H1 (cell line): Measurements from ENCODE around the gene CREB3L1. TPM values are rescaled to one million over a fixed set of nuclear protein-coding genes. Genes with fewer than 3 reads are reported as not detected.

Experiments used
- CTCF ChIA-PET: fragments of 300-600 bp; sonication (Branson Sonifier 250); formaldehyde crosslinking; loops from one replicate; lab custom pipeline; 2021; ENCODE audit not compliant: partially characterized antibody; lab: Charles Lee
- POLR2A ChIA-PET: fragments of 300-600 bp; sonication (Branson Sonifier 250); formaldehyde crosslinking; loops from one replicate; lab custom pipeline; 2021; ENCODE audit warnings: inconsistent platforms; ENCODE audit not compliant: partially characterized antibody; lab: Charles Lee
- DNase-seq, 2 experiments: peaks; one replicate each; pipeline versions ENCODE4 v3.0.0 to v3.0.0-alpha.2; 2010 to 2022; ENCODE audit warnings: low spot score in 2 of 2, low read depth in 1 of 2, mixed read lengths in 1 of 2
- FAIRE-seq: peaks from 2 replicates; lab custom pipeline; 2011; peaks lifted over from hg19 to GRCh38; lab: Jason Lieb, UNC
- H2AFZ ChIP-seq: 2 replicates; pipeline ENCODE4 v1.8.1; 2012; ENCODE audit warnings: low read length, inconsistent platforms
- H2AK5ac ChIP-seq: 2 replicates; pipeline ENCODE4 v1.6.1; 2013; ENCODE audit warnings: low read depth, low read length
- H2BK120ac ChIP-seq: replicated peaks from 2 replicates; pipeline ENCODE3; 2013; ENCODE audit warnings: low read depth, low read length, inconsistent platforms
- H2BK12ac ChIP-seq: 2 replicates; pipeline ENCODE4 v1.6.1; 2013; ENCODE audit warnings: low read depth, low read length
- H2BK15ac ChIP-seq: 2 replicates; pipeline ENCODE4 v1.6.1; 2013; ENCODE audit warnings: low read length
- H2BK20ac ChIP-seq: 2 replicates; pipeline ENCODE4 v1.6.1; 2013; ENCODE audit warnings: low read length
- H2BK5ac ChIP-seq: 2 replicates; pipeline ENCODE4 v1.6.1; 2013; ENCODE audit warnings: low read depth, low read length
- H3K14ac ChIP-seq: 2 replicates; pipeline ENCODE4 v1.6.1; 2013; ENCODE audit warnings: inconsistent platforms; ENCODE audit not compliant: insufficient read length
- H3K18ac ChIP-seq: 2 replicates; pipeline ENCODE4 v1.6.1; 2013; ENCODE audit warnings: low read length; ENCODE audit errors: extremely low read depth
- H3K23ac ChIP-seq: 2 replicates; pipeline ENCODE4 v1.6.1; 2013; ENCODE audit warnings: inconsistent platforms; ENCODE audit not compliant: insufficient read length
- H3K23me2 ChIP-seq: 2 replicates; pipeline ENCODE4 v1.6.1; 2013; ENCODE audit warnings: low read depth, low read length
- H3K27ac ChIP-seq: 2 replicates; pipeline ENCODE4 v1.6.1; 2011; ENCODE audit warnings: low read depth, low read length, inconsistent platforms
- H3K27me3 ChIP-seq, 4 experiments: replicated peaks in 1 of 4; 1 replicate in 1 of 4; 2 replicates in 3 of 4; pipeline versions ENCODE4 v1.6.1 to v1.8.1; 2011 to 2013; ENCODE audit warnings: low read length in 3 of 4, mild to moderate bottlenecking in 3 of 4, inconsistent platforms in 2 of 4, mixed read lengths in 2 of 4, moderate library complexity in 1 of 4; ENCODE audit not compliant: control insufficient read depth in 3 of 4, insufficient read depth in 3 of 4; ENCODE audit errors: extremely low read depth in 1 of 4
- H3K36me3 ChIP-seq, 4 experiments: 2 replicates each; pipeline versions ENCODE4 v1.6.1 to v1.8.1; 2011 to 2013; ENCODE audit warnings: mild to moderate bottlenecking in 4 of 4, low read length in 3 of 4, moderate library complexity in 2 of 4, control low read depth in 1 of 4, inconsistent platforms in 1 of 4; ENCODE audit not compliant: insufficient read depth in 4 of 4, control insufficient read depth in 2 of 4
- H3K4ac ChIP-seq: replicated peaks from 2 replicates; pipeline ENCODE3; 2013; ENCODE audit warnings: low read length, low read depth, mixed read lengths, inconsistent platforms; ENCODE audit not compliant: insufficient read length
- H3K4me1 ChIP-seq, 4 experiments: replicated peaks in 1 of 4; 1 replicate in 1 of 4; 2 replicates in 3 of 4; pipeline versions ENCODE4 v1.6.1 to v1.8.1; 2011 to 2013; ENCODE audit warnings: low read length in 3 of 4, inconsistent platforms in 2 of 4, mixed read lengths in 1 of 4; ENCODE audit not compliant: insufficient read depth in 4 of 4, control insufficient read depth in 3 of 4
- H3K4me2 ChIP-seq, 2 experiments: 2 replicates each; pipeline versions ENCODE4 v1.6.1 to v1.8.1; 2011 to 2013; ENCODE audit warnings: low read depth in 2 of 2, low read length in 2 of 2, control low read depth in 1 of 2, inconsistent platforms in 1 of 2, mild to moderate bottlenecking in 1 of 2; ENCODE audit not compliant: insufficient read depth in 1 of 2
- H3K4me3 ChIP-seq, 4 experiments: fragments of 200-600, 300-600 bp in 1 of 4; sonication (generic), shearing (Covaris generic), sonication (Bioruptor Twin) in 1 of 4; 2 replicates each; pipeline versions ENCODE4 v1.5.1 to v1.8.1; 2011 to 2016; ENCODE audit warnings: low read length in 4 of 4, low read depth in 3 of 4, control low read depth in 2 of 4, inconsistent platforms in 2 of 4, mild to moderate bottlenecking in 2 of 4, mixed read lengths in 1 of 4, moderate library complexity in 1 of 4; ENCODE audit not compliant: insufficient read depth in 2 of 4; ENCODE audit errors: extremely low read depth in 1 of 4
- H3K56ac ChIP-seq: replicated peaks from 2 replicates; pipeline ENCODE3; 2013; ENCODE audit warnings: low read depth, mild to moderate bottlenecking, mixed read lengths, low read length, inconsistent platforms; ENCODE audit not compliant: insufficient read length
- H3K79me1 ChIP-seq: 2 replicates; pipeline ENCODE4 v1.6.1; 2013; ENCODE audit warnings: low read depth, low read length, control low read depth
- H3K79me2 ChIP-seq, 2 experiments: 2 replicates each; pipeline versions ENCODE4 v1.6.1 to v1.8.1; 2012 to 2013; ENCODE audit warnings: low read length in 2 of 2, mild to moderate bottlenecking in 2 of 2, inconsistent platforms in 1 of 2; ENCODE audit not compliant: insufficient read depth in 2 of 2, control insufficient read depth in 1 of 2
- H3K9ac ChIP-seq, 4 experiments: replicated peaks in 1 of 4; 1 replicate in 1 of 4; 2 replicates in 3 of 4; pipeline versions ENCODE4 v1.6.1 to v1.8.1; 2011 to 2013; ENCODE audit warnings: low read depth in 3 of 4, low read length in 3 of 4, control low read depth in 2 of 4, mild to moderate bottlenecking in 2 of 4, moderate library complexity in 2 of 4, inconsistent platforms in 1 of 4; ENCODE audit errors: extremely low read depth in 1 of 4
- H3K9me3 ChIP-seq, 2 experiments: 2 replicates each; pipeline versions ENCODE4 v1.6.1 to v1.8.1; 2012 to 2013; ENCODE audit warnings: mild to moderate bottlenecking in 2 of 2, moderate library complexity in 2 of 2, control low read depth in 1 of 2, inconsistent platforms in 1 of 2, low read depth in 1 of 2, low read length in 1 of 2, mixed read lengths in 1 of 2; ENCODE audit not compliant: insufficient read depth in 2 of 2
- H4K20me1 ChIP-seq, 2 experiments: replicated peaks in 1 of 2; 2 replicates each; pipeline versions ENCODE3 to v1.8.1; 2011 to 2013; ENCODE audit warnings: inconsistent platforms in 2 of 2, low read length in 2 of 2, mild to moderate bottlenecking in 1 of 2; ENCODE audit not compliant: insufficient read depth in 2 of 2, control insufficient read depth in 1 of 2
- H4K5ac ChIP-seq: 2 replicates; pipeline ENCODE4 v1.6.1; 2013; ENCODE audit warnings: low read length, low read depth, mixed read lengths, inconsistent platforms; ENCODE audit not compliant: insufficient read length
- H4K8ac ChIP-seq: 2 replicates; pipeline ENCODE4 v1.8.0; 2013; ENCODE audit warnings: mild to moderate bottlenecking, moderate library complexity, low read length, inconsistent platforms; ENCODE audit not compliant: insufficient read depth; ENCODE audit errors: extremely low read depth
- H4K91ac ChIP-seq: replicated peaks from 2 replicates; pipeline ENCODE3; 2013; ENCODE audit warnings: low read length, mixed read lengths, inconsistent platforms; ENCODE audit not compliant: insufficient read length
- CTBP2 ChIP-seq: IDR thresholded peaks from 2 replicates; pipeline ENCODE4 v1.7.0; 2011; ENCODE audit warnings: borderline replicate concordance, mild to moderate bottlenecking, moderate library complexity, mixed read lengths, low read length; ENCODE audit not compliant: insufficient read depth, insufficient read length
- GTF2F1 ChIP-seq: IDR thresholded peaks from 2 replicates; pipeline ENCODE4 v1.6.1; 2012; ENCODE audit warnings: low read depth, low read length, improper control_type of control experiment, borderline replicate concordance
- HDAC6 ChIP-seq: IDR thresholded peaks from one replicate; pipeline ENCODE4 v1.7.1; 2012; ENCODE audit warnings: low read depth, mild to moderate bottlenecking, inconsistent platforms, low read length, moderate library complexity
- KDM4A ChIP-seq: IDR thresholded peaks from one replicate; pipeline ENCODE4 v1.7.1; 2012; ENCODE audit warnings: low read depth, mild to moderate bottlenecking, moderate library complexity, low read length, inconsistent platforms; ENCODE audit not compliant: severe bottlenecking
- SAP30 ChIP-seq: fragments of 300-600 bp; sonication (generic); IDR thresholded peaks from 2 replicates; pipeline ENCODE4 v1.7.1; 2012; ENCODE audit warnings: low read length, moderate library complexity, mild to moderate bottlenecking, inconsistent platforms; ENCODE audit not compliant: insufficient read depth, insufficient replicate concordance
- WGBS, 2 experiments: shearing (Covaris generic) in 1 of 2; methylation state at CpG; one replicate each; pipeline versions ENCODE4 v1.1.6 to v1.1.7; 2013 to 2015; ENCODE audit warnings: low lambda C conversion rate in 2 of 2, mixed read lengths in 2 of 2, inconsistent platforms in 1 of 2, low coverage in 1 of 2, missing lambda C conversion rate in 1 of 2; ENCODE audit not compliant: insufficient replicate concordance in 2 of 2, insufficient coverage in 1 of 2, insufficient read length in 1 of 2; ENCODE audit errors: extremely low coverage in 1 of 2, missing lambda C conversion rate in 1 of 2; 5-methylcytosine and 5-hydroxymethylcytosine counted together
- polyA plus RNA-seq, 7 experiments: library from polyadenylated mRNA; depleted of rRNA in 3 of 7; stranded (reverse) in 5 of 7; unstranded in 2 of 7; fragments of >200 nt in 5 of 7; fragments of 200-250 nt in 2 of 7; gene quantifications; 1 replicate in 5 of 7; 2 replicates in 1 of 7; 4 replicates in 1 of 7; pipeline versions ENCODE4 v1.2.1 to v1.2.3, GENCODE V29; 2011 to 2013; ENCODE audit warnings: missing spikeins in 2 of 7, mixed read lengths in 2 of 7
- total RNA-seq: library from RNA; stranded (reverse); fragmentation: NEBNext Ultra II Directional; extraction: Animal tissue kit (Norgen Biotek cat#: 25700); gene quantifications from 2 replicates; pipeline ENCODE4 v1.2.1, GENCODE V29; 2021
- TF ChIP-seq, protein P1 (sequence below), 3 experiments: IDR thresholded peaks; 1 replicate in 2 of 3; 2 replicates in 1 of 3; pipeline versions ENCODE4 v1.5.1 to v1.6.1; 2011; ENCODE audit warnings: low read length in 3 of 3, mild to moderate bottlenecking in 3 of 3, inconsistent platforms in 2 of 3, low read depth in 1 of 3, moderate library complexity in 1 of 3; ENCODE audit not compliant: insufficient read depth in 1 of 3; ENCODE audit errors: control extremely low read depth in 1 of 3

CREB3L1 gene
- total and polyA plus RNA-seq, 2 of the 8 experiments (the other 6 are each of a cell fraction or from before 2014, with no cell fraction given): 4.1 to 12.7 TPM

DNA sequence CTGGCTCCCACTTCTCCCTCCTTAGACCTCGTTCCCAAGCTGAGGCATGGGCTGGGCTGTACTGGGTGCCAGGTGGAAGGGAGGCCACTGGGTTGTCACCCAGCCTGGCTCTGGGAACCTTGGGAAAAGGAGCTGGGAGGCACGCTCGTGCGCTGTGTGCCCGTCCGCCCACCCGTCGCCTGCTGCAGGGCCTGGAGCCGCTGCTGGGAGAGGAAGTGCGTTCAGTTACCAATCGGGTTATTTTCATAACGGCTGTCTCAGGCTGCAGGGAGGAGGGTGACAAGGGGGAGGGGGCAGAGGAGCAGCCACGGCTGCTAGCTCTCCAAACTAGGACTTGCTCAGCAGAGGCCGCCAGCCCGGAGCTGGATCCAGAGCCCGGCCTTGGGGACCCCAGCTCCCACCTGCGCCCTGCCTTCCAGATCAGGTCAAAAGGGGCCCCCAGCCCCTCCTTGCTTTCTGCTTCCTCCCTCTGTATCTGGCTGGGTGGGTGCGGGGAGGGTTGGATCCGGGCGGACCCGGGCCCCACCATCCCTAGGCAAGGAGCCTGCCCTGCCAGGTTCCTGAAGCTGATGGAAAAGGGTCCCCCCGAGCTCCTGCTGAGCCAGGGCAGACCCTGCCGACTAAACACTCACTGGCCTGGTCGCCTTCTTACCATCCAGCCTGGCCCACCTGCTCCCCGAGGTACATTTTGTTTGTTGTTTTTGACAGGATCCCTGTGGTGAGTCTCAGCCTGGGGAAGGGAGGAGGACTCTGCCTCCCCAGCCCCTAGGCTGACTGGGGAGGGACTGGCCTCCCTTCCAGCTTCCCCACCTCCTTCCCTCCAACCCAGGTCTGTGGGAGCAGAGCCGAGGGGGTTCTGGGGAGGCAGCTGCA is 84.1 kb downstream of the CREB3L1 start:
- Histone ChIP-seq H3K27me3 (no peaks in the 10 kb centered on the region), H2AK5ac (no peak overlapping the region), H2BK120ac (no peak overlapping the region), H3K18ac (no peak overlapping the region), H2BK12ac (no peak overlapping the region), H4K91ac (no peak overlapping the region), H3K4me1 (peaks cover 0 to 21% (median 14%) of the 10 kb centered on the region in 4 experiments; a peak in 6 of 7 replicates), H2BK15ac (no peak overlapping the region), H3K23me2 (no peaks in the 10 kb centered on the region), H3K23ac (no peak overlapping the region), H3K79me1 (peaks cover 26% of the 10 kb centered on the region), H3K56ac (no peak overlapping the region), H4K5ac (no peak overlapping the region), H2AFZ (no peak overlapping the region), H4K8ac (peak overlapping the region; percentile 69), H2BK20ac (no peak overlapping the region), H2BK5ac (peak overlapping the region; percentile 71; the same call in 1 of the 2 replicates), H3K9ac (no peak overlapping the region), H3K27ac (0 out of 2 replicates have a peak overlapping the region, but pooled peaks have one; percentile 57), H3K4me3 (no peak overlapping the region), H4K20me1 (peaks cover 9 to 35% of the 10 kb centered on the region in 2 experiments), H3K36me3 (no peaks in the 10 kb centered on the region), H3K79me2 (peaks cover 0 to 71% of the 10 kb centered on the region in 2 experiments; a peak in 2 of 4 replicates), H3K14ac (no peak overlapping the region), H3K9me3 (no peaks in the 10 kb centered on the region), H3K4ac (no peak overlapping the region), H3K4me2 (0 out of 4 replicates have a peak overlapping the region, but pooled peaks of 1 of the 2 experiments have one; percentile 6)
- CTCF ChIA-PET: interaction anchor here (0.6 to 44.5 kb wide), 10 partner anchors 2 to 288 kb away, joined by 3 to 1004 read pairs (median 4); partner anchors contain the start of genes DGKZ and MDK
- FAIRE-seq (no peak), DNase-seq (no peak)
- TF ChIP-seq SAP30 (no peak), CTBP2 (no peak), KDM4A (no peak), HDAC6 (no peak), GTF2F1 (no peak)
- TF ChIP-seq, protein P1, sequence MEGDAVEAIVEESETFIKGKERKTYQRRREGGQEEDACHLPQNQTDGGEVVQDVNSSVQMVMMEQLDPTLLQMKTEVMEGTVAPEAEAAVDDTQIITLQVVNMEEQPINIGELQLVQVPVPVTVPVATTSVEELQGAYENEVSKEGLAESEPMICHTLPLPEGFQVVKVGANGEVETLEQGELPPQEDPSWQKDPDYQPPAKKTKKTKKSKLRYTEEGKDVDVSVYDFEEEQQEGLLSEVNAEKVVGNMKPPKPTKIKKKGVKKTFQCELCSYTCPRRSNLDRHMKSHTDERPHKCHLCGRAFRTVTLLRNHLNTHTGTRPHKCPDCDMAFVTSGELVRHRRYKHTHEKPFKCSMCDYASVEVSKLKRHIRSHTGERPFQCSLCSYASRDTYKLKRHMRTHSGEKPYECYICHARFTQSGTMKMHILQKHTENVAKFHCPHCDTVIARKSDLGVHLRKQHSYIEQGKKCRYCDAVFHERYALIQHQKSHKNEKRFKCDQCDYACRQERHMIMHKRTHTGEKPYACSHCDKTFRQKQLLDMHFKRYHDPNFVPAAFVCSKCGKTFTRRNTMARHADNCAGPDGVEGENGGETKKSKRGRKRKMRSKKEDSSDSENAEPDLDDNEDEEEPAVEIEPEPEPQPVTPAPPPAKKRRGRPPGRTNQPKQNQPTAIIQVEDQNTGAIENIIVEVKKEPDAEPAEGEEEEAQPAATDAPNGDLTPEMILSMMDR (IDR thresholded peaks at IDR 0.05; ENCODE audit: control extremely low read depth in 1 of 3, insufficient read depth in 1 of 3, low read depth in 1 of 3, low read length in 3 of 3): no peak
- WGBS, 2 experiments: 85% methylated on average over 20 of the region's 26 CpGs; no CpG with 5 or more reads in 1 of the 2 experiments
- POLR2A ChIA-PET: interaction anchor here (0.6 to 7.8 kb wide), 7 partner anchors 11 to 66 kb away, joined by 3 to 69 read pairs (median 4); partner anchors contain the start of genes DGKZ and MDK
